GOT3 (cell line): ENCODE data around the gene ASIC3.
A peak's percentile ranks its signal among the peaks of the same experiment; 100 is the strongest.
"Not testable (repeated sequence)": the region's sequence is repeated elsewhere in the genome, so short reads cannot be mapped to it uniquely, and the experiment has no call there.

Experiments
- DNase-seq: peaks from one replicate; lab custom pipeline; 2025; ENCODE audit warnings: mixed read lengths; lab: John Stamatoyannopoulos, UW

ASIC3 gene

GRCh38 chr7:151013733-151014497 lies 34.4 kb upstream of the ASIC3 start:
- DNase-seq = no peak

- DNase-seq = no peak
Measured at GRCh38 chr7:151014950-151015349, 33.4 kb upstream of the ASIC3 start.

GRCh38 chr7:151015967-151016366 lies 32.4 kb upstream of the ASIC3 start:
- no peak for DNase-seq

- DNase-seq = no peak
Measured at GRCh38 chr7:151016505-151016904, 31.8 kb upstream of the ASIC3 start.

GRCh38 chr7:151016942-151017341 lies 31.4 kb upstream of the ASIC3 start:
- DNase-seq = no peak

- no peak for DNase-seq
Measured at GRCh38 chr7:151017370-151017952, 30.9 kb upstream of the ASIC3 start.

GRCh38 chr7:151017953-151018420 lies 30.3 kb upstream of the ASIC3 start:
- DNase-seq = peak; percentile 12

- no peak for DNase-seq
Measured at GRCh38 chr7:151018421-151019129, 29.8 kb upstream of the ASIC3 start.

GRCh38 chr7:151019130-151019447 lies 29.2 kb upstream of the ASIC3 start:
- DNase-seq = no peak

GRCh38 chr7:151020231-151020630 lies 28.1 kb upstream of the ASIC3 start:
- no peak for DNase-seq

GRCh38 chr7:151023232-151023631 lies 25.1 kb upstream of the ASIC3 start:
- no peak for DNase-seq

GRCh38 chr7:151024435-151025056 lies 23.8 kb upstream of the ASIC3 start, which contains the start of gene ATG9B:
Gene ATG9B, minus strand, starts transcription at chr7:151024494. Its CDS starts 71 bp downstream, at chr7:151024423.
- no peak for DNase-seq

GRCh38 chr7:151025924-151026671 lies 22.2 kb upstream of the ASIC3 start:
- no peak for DNase-seq

GRCh38 chr7:151026771-151027727 lies 21.3 kb upstream of the ASIC3 start:
- not testable (repeated sequence) for DNase-seq

GRCh38 chr7:151027728-151028130 lies 20.6 kb upstream of the ASIC3 start:
- DNase-seq = not testable (repeated sequence)

GRCh38 chr7:151028131-151028947 lies 20.0 kb upstream of the ASIC3 start, which contains the start of gene ABCB8:
Gene ABCB8, plus strand, starts transcription at chr7:151028450. Its CDS starts 66 bp downstream, at chr7:151028516.
- peak; percentile 97 for DNase-seq

GRCh38 chr7:151028948-151029501 lies 19.3 kb upstream of the ASIC3 start:
- no peak for DNase-seq

- no peak for DNase-seq
Measured at GRCh38 chr7:151031011-151031410, 17.3 kb upstream of the ASIC3 start.
